HEK293 (cell line): Measurements from ENCODE around the gene ME3.

Experiments used
- CTCF ChIA-PET: fragments of 350-600 bp; formaldehyde crosslinking; extraction: SDS; loops from one replicate; lab custom pipeline; 2021; ENCODE audit warnings: antibody characterized with exemption; lab: Yijun Ruan, JAX
- POLR2A ChIA-PET: fragments of 300-600 bp; formaldehyde crosslinking; extraction: SDS; loops from one replicate; lab custom pipeline; 2020; ENCODE audit warnings: antibody characterized with exemption, inconsistent platforms; lab: Yijun Ruan, JAX
- H3K27ac ChIP-seq: fragments of 200-500 bp; sonication (Bioruptor generic); 2 replicates; pipeline ENCODE4 v1.5.1; 2014; ENCODE audit warnings: low read depth, low read length, control low read depth, inconsistent platforms; ENCODE audit errors: extremely low read depth
- H3K36me3 ChIP-seq, 2 experiments: fragments of 200-500 bp in 1 of 2; sonication (Bioruptor generic) in 1 of 2; 1 replicate in 1 of 2; 2 replicates in 1 of 2; pipeline ENCODE4 v1.5.1; 2014 to 2017; ENCODE audit warnings: inconsistent platforms in 2 of 2, low read length in 2 of 2; ENCODE audit not compliant: control insufficient read depth in 2 of 2, insufficient read depth in 1 of 2
- H3K4me1 ChIP-seq: fragments of 200-500 bp; sonication (Bioruptor generic); 2 replicates; pipeline ENCODE4 v1.5.1; 2014; ENCODE audit warnings: mild to moderate bottlenecking, low read length, inconsistent platforms; ENCODE audit not compliant: control insufficient read depth, insufficient read depth
- H3K4me3 ChIP-seq: 2 replicates; pipeline ENCODE4 v1.5.1; 2011; ENCODE audit warnings: low read depth, mild to moderate bottlenecking, control low read depth, low read length, moderate library complexity
- H3K9me3 ChIP-seq: fragments of 200-500 bp; sonication (Bioruptor generic); 2 replicates; pipeline ENCODE4 v1.5.1; 2014; ENCODE audit warnings: low read depth, low read length, inconsistent platforms; ENCODE audit not compliant: control insufficient read depth, insufficient read depth
- GLI2 ChIP-seq: fragments of 450-650 bp; formaldehyde crosslinking; IDR thresholded peaks from 2 replicates; pipeline ENCODE4; 2017; ENCODE audit warnings: missing biosample characterization, missing genetic modification characterization, low read depth, borderline replicate concordance
- GLIS1 ChIP-seq: fragments of 450-650 bp; formaldehyde crosslinking; IDR thresholded peaks from 2 replicates; pipeline ENCODE4 v1.5.1; 2016; ENCODE audit warnings: missing biosample characterization, missing genetic modification characterization
- KLF1 ChIP-seq: fragments of 450-650 bp; formaldehyde crosslinking; IDR thresholded peaks from 2 replicates; pipeline ENCODE4 v1.5.1; 2016; ENCODE audit warnings: missing biosample characterization, missing genetic modification characterization
- PRDM1 ChIP-seq: fragments of 450-650 bp; formaldehyde crosslinking; IDR thresholded peaks from 2 replicates; pipeline ENCODE4; 2016; ENCODE audit warnings: missing biosample characterization, missing genetic modification characterization
- SP7 ChIP-seq: fragments of 450-650 bp; formaldehyde crosslinking; IDR thresholded peaks from 2 replicates; pipeline ENCODE4 v1.5.1; 2016; ENCODE audit warnings: missing biosample characterization, missing genetic modification characterization
- TRIM28 ChIP-seq: IDR thresholded peaks from 2 replicates; pipeline ENCODE4 v1.6.1; 2011; ENCODE audit warnings: low read length, control low read depth, borderline replicate concordance
- ZNF112 ChIP-seq: fragments of 450-650 bp; formaldehyde crosslinking; IDR thresholded peaks from 2 replicates; pipeline ENCODE4 v1.5.0; 2017; ENCODE audit warnings: missing biosample characterization, missing genetic modification characterization
- ZNF138 ChIP-seq: fragments of 450-650 bp; formaldehyde crosslinking; IDR thresholded peaks from 2 replicates; pipeline ENCODE4 v1.5.1; 2016; ENCODE audit warnings: missing biosample characterization, missing genetic modification characterization, borderline replicate concordance
- ZNF155 ChIP-seq: fragments of 450-650 bp; formaldehyde crosslinking; IDR thresholded peaks from 2 replicates; pipeline ENCODE4 v1.5.1; 2016; ENCODE audit warnings: missing biosample characterization, missing genetic modification characterization
- ZNF157 ChIP-seq: fragments of 450-650 bp; formaldehyde crosslinking; IDR thresholded peaks from 2 replicates; pipeline ENCODE4 v1.5.1; 2016; ENCODE audit warnings: missing biosample characterization, missing genetic modification characterization
- ZNF169 ChIP-seq: fragments of 450-650 bp; formaldehyde crosslinking; IDR thresholded peaks from 2 replicates; pipeline ENCODE4 v1.5.1; 2016; ENCODE audit warnings: missing biosample characterization, missing genetic modification characterization
- ZNF24 ChIP-seq: fragments of 450-650 bp; formaldehyde crosslinking; IDR thresholded peaks from 2 replicates; pipeline ENCODE4 v1.5.1; 2016; ENCODE audit warnings: missing biosample characterization, missing genetic modification characterization
- ZNF324 ChIP-seq: fragments of 450-650 bp; formaldehyde crosslinking; IDR thresholded peaks from 2 replicates; pipeline ENCODE4 v1.5.1; 2016; ENCODE audit warnings: missing biosample characterization, missing genetic modification characterization
- ZNF341 ChIP-seq: fragments of 450-650 bp; formaldehyde crosslinking; IDR thresholded peaks from 2 replicates; pipeline ENCODE4; 2016; ENCODE audit warnings: low read depth, missing biosample characterization, missing genetic modification characterization
- ZNF354C ChIP-seq: fragments of 450-650 bp; formaldehyde crosslinking; IDR thresholded peaks from 2 replicates; pipeline ENCODE4 v1.5.1; 2016; ENCODE audit warnings: missing biosample characterization, missing genetic modification characterization, low read depth, borderline replicate concordance
- ZNF394 ChIP-seq: fragments of 450-650 bp; formaldehyde crosslinking; IDR thresholded peaks from 2 replicates; pipeline ENCODE4 v1.5.1; 2016; ENCODE audit warnings: missing biosample characterization, missing genetic modification characterization, mild to moderate bottlenecking, moderate library complexity, borderline replicate concordance
- ZNF510 ChIP-seq: fragments of 450-650 bp; formaldehyde crosslinking; IDR thresholded peaks from 2 replicates; pipeline ENCODE4 v1.5.1; 2018; ENCODE audit warnings: mild to moderate bottlenecking, missing genetic modification characterization, missing biosample characterization; ENCODE audit not compliant: insufficient replicate concordance
- ZNF544 ChIP-seq: fragments of 450-650 bp; formaldehyde crosslinking; IDR thresholded peaks from 2 replicates; pipeline ENCODE4 v1.5.0; 2017; ENCODE audit warnings: missing biosample characterization, missing genetic modification characterization
- ZNF626 ChIP-seq: fragments of 450-650 bp; sonication (Bioruptor Pico); formaldehyde crosslinking; IDR thresholded peaks from 2 replicates; pipeline ENCODE4 v1.5.1; 2018; ENCODE audit warnings: missing biosample characterization, missing genetic modification characterization, inconsistent platforms
- ZNF658 ChIP-seq: fragments of 450-650 bp; formaldehyde crosslinking; IDR thresholded peaks from 2 replicates; pipeline ENCODE4; 2016; ENCODE audit warnings: missing biosample characterization, missing genetic modification characterization
- ZNF701 ChIP-seq: fragments of 450-650 bp; formaldehyde crosslinking; IDR thresholded peaks from 2 replicates; pipeline ENCODE4 v1.5.1; 2016; ENCODE audit warnings: missing biosample characterization, missing genetic modification characterization
- ZNF843 ChIP-seq: fragments of 450-650 bp; formaldehyde crosslinking; IDR thresholded peaks from 2 replicates; pipeline ENCODE4 v1.5.1; 2016; ENCODE audit warnings: missing biosample characterization, missing genetic modification characterization
- ZXDB ChIP-seq: fragments of 450-650 bp; formaldehyde crosslinking; IDR thresholded peaks from 2 replicates; pipeline ENCODE4 v1.5.1; 2016; ENCODE audit warnings: missing biosample characterization, missing genetic modification characterization
- TF ChIP-seq, protein P1 (sequence below): fragments of 450-650 bp; formaldehyde crosslinking; IDR thresholded peaks from 2 replicates; pipeline ENCODE4 v1.5.1; 2016; ENCODE audit warnings: missing biosample characterization, missing genetic modification characterization
- TF ChIP-seq, protein P2 (sequence below): fragments of 450-650 bp; formaldehyde crosslinking; IDR thresholded peaks from 2 replicates; pipeline ENCODE4 v1.5.1; 2017; ENCODE audit warnings: missing biosample characterization, missing genetic modification characterization

The ME3 gene

DNA sequence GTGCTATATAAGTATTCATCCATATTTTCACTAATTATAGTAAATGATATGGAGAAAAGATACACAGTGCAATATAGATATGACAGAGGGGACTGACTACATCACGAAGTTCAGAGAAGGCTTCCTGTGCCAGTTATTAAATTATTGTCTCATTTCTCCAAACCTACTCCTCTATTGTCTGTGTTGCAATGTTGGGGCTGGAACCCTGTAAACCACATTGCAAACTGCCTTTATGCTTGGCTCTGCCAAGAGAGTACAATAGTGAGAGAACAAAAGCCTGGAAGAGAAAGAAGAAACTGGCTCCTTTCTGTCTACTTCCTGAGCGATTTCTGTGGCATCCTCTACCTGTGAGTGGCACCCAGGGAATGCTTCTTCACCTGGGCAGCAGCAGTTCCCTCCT lies 46.4 kb downstream of the ME3 start:
- no peaks in the 10 kb centered on the region for H3K36me3 ChIP-seq
- H3K27ac ChIP-seq, result no peak overlapping the region
- no peak overlapping the region for H3K4me3 ChIP-seq
- TF ChIP-seq KLF1 (tag by site-specific recombination) (no peak), ZNF354C (tag by site-specific recombination) (no peak), ZNF324 (no peak), ZNF169 (tag by site-specific recombination) (no peak), ZNF341 (tag by site-specific recombination) (no peak), GLI2 (tag by site-specific recombination) (no peak), ZNF843 (tag by site-specific recombination) (no peak), ZNF394 (no peak), ZNF112 (tag by site-specific recombination) (no peak), ZNF138 (tag by site-specific recombination) (no peak), PRDM1 (tag by site-specific recombination) (no peak), SP7 (no peak)
- H3K4me1 ChIP-seq, result no peaks in the 10 kb centered on the region
- CTCF ChIA-PET, result interaction anchor here (0.7 kb wide), 1 partner anchor 18 kb away, joined by 3 read pairs; no protein-coding TSS in a partner anchor
- POLR2A ChIA-PET, result no interaction called here
- no peaks in the 10 kb centered on the region for H3K9me3 ChIP-seq

DNA sequence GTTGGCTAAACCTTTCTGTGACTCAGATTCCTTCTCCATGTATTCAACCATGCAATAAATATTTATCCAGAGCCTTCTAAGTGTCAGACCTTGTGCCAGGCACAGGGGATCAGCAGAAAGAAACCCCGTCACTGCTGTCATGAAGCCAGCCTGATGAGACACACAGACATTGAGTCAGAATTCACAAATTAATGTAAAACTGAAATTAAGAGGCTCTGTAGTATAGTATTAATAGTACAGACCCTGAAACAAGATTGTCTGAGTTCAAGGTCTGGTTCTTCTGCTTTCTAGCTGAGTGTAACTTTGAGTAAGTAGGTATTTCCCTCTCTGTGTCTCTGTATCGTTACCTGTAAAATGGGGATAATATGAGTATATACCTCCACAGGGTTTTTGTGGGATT lies 46.9 kb downstream of the ME3 start:
- Histone ChIP-seq H3K27ac (no peak overlapping the region), H3K4me1 (no peaks in the 10 kb centered on the region), H3K4me3 (no peak overlapping the region), H3K9me3 (no peaks in the 10 kb centered on the region), H3K36me3 (no peaks in the 10 kb centered on the region)
- TF ChIP-seq TRIM28 (no peak), ZNF658 (no peak), ZNF544 (tag by site-specific recombination) (no peak), ZNF701 (no peak), ZXDB (tag by site-specific recombination) (no peak), ZNF24 (tag by site-specific recombination) (no peak), ZNF510 (tag by site-specific recombination) (no peak), ZNF155 (tag by site-specific recombination) (no peak), ZNF626 (tag by site-specific recombination) (no peak), ZNF157 (tag by site-specific recombination) (no peak)
- TF ChIP-seq, protein P1, sequence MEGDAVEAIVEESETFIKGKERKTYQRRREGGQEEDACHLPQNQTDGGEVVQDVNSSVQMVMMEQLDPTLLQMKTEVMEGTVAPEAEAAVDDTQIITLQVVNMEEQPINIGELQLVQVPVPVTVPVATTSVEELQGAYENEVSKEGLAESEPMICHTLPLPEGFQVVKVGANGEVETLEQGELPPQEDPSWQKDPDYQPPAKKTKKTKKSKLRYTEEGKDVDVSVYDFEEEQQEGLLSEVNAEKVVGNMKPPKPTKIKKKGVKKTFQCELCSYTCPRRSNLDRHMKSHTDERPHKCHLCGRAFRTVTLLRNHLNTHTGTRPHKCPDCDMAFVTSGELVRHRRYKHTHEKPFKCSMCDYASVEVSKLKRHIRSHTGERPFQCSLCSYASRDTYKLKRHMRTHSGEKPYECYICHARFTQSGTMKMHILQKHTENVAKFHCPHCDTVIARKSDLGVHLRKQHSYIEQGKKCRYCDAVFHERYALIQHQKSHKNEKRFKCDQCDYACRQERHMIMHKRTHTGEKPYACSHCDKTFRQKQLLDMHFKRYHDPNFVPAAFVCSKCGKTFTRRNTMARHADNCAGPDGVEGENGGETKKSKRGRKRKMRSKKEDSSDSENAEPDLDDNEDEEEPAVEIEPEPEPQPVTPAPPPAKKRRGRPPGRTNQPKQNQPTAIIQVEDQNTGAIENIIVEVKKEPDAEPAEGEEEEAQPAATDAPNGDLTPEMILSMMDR (tag by site-specific recombination), result no peak
- POLR2A ChIA-PET, result no interaction called here
- CTCF ChIA-PET, result interaction anchor here (0.7 to 1.2 kb wide), 2 partner anchors 17 to 46 kb away, joined by 3 read pairs; no protein-coding TSS in a partner anchor

DNA sequence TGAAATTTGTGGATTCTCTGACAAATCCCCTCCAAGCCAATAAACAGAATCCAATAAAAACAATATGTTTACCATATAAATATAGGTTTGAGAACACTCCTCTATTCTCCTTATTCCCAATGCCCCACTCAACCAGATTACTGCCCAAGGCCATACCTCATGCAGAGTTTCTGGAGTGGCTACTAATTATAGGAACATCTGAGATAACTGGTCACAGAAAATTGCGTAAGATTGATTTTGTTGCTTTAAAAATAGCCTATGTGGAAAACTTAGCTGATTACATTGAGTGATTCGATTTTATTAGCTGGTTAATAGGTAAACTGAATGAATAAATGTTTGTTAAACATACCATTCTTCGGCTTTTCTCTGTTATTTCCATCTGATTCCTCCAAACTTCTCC lies 48.0 kb downstream of the ME3 start:
- POLR2A ChIA-PET, result no interaction called here
- TF ChIP-seq GLIS1 (tag by site-specific recombination), result 0 out of 2 replicates have a peak, but pooled peaks have one; percentile 48
- TF ChIP-seq SP7, result peak; percentile 32; the same call in 1 of the 2 replicates
- TF ChIP-seq, protein P2, sequence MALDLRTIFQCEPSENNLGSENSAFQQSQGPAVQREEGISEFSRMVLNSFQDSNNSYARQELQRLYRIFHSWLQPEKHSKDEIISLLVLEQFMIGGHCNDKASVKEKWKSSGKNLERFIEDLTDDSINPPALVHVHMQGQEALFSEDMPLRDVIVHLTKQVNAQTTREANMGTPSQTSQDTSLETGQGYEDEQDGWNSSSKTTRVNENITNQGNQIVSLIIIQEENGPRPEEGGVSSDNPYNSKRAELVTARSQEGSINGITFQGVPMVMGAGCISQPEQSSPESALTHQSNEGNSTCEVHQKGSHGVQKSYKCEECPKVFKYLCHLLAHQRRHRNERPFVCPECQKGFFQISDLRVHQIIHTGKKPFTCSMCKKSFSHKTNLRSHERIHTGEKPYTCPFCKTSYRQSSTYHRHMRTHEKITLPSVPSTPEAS (tag by site-specific recombination), result no peak

More for the DNA sequence above, 48.0 kb downstream of the ME3 start:
- H3K27ac ChIP-seq, result no peak overlapping the region
- H3K4me3 ChIP-seq, result no peak overlapping the region
- no peaks in the 10 kb centered on the region for H3K36me3 ChIP-seq
- no peaks in the 10 kb centered on the region for H3K9me3 ChIP-seq
- CTCF ChIA-PET, result interaction anchor here (0.9 to 1.2 kb wide), 2 partner anchors 10 to 45 kb away, joined by 3 to 4 read pairs; no protein-coding TSS in a partner anchor
- no peaks in the 10 kb centered on the region for H3K4me1 ChIP-seq
